Small intestine (tissue), 7 donors: ENCODE results near the gene SCN2A. TPM values are rescaled to one million over a fixed set of nuclear protein-coding genes. Genes with fewer than 3 reads are reported as not detected.

ENCODE experiments used
- DNase-seq, 2 donors: peaks; one replicate each; pipeline versions ENCODE4 v3.0.0 to v3.0.0-alpha.2; 2013
- FAIRE-seq: peaks from 2 replicates; lab custom pipeline; 2012; peaks lifted over from hg19 to GRCh38; lab: Jason Lieb, UNC
- H3K27ac ChIP-seq, 3 donors: one replicate each; pipeline ENCODE4 v1.5.1; 2013; ENCODE audit warnings: low read length in 2 of 3, mild to moderate bottlenecking in 2 of 3, control low read depth in 1 of 3, inconsistent platforms in 1 of 3, low read depth in 1 of 3, moderate library complexity in 1 of 3
- H3K27me3 ChIP-seq, 3 donors: one replicate each; pipeline ENCODE4 v1.6.1; 2013; ENCODE audit warnings: low read length in 3 of 3, inconsistent platforms in 1 of 3; ENCODE audit not compliant: control insufficient read depth in 3 of 3, insufficient read depth in 3 of 3
- H3K36me3 ChIP-seq, 3 donors: one replicate each; pipeline ENCODE4 v1.6.1; 2013; ENCODE audit warnings: low read length in 3 of 3, inconsistent platforms in 1 of 3, low read depth in 1 of 3, mild to moderate bottlenecking in 1 of 3, moderate library complexity in 1 of 3; ENCODE audit not compliant: control insufficient read depth in 3 of 3, insufficient read depth in 2 of 3
- H3K4me1 ChIP-seq, 3 donors: one replicate each; pipeline ENCODE4 v1.6.1; 2013; ENCODE audit warnings: low read length in 2 of 3, inconsistent platforms in 1 of 3, low read depth in 1 of 3, mild to moderate bottlenecking in 1 of 3, moderate library complexity in 1 of 3; ENCODE audit not compliant: control insufficient read depth in 3 of 3, insufficient read depth in 2 of 3
- H3K4me3 ChIP-seq, 3 donors: one replicate each; pipeline ENCODE4 v1.5.1; 2013; ENCODE audit warnings: low read length in 3 of 3, control low read depth in 1 of 3, inconsistent platforms in 1 of 3, low read depth in 1 of 3, mild to moderate bottlenecking in 1 of 3, moderate library complexity in 1 of 3
- H3K9me3 ChIP-seq, 2 donors: one replicate each; pipeline ENCODE4 v1.6.1; 2013; ENCODE audit warnings: low read depth in 1 of 2, low read length in 1 of 2; ENCODE audit not compliant: control insufficient read depth in 2 of 2, insufficient read depth in 1 of 2
- WGBS, 3 donors: extraction: QIAGEN DNeasy Blood & Tissue Kit; methylation state at CpG; one replicate each; pipeline ENCODE4 v1.1.7; 2013; 5-methylcytosine and 5-hydroxymethylcytosine counted together
- polyA plus RNA-seq, 4 donors: library from polyadenylated mRNA; stranded (reverse) in 3 of 4; unstranded in 1 of 4; fragments of 200-250 nt in 3 of 4; fragments of 120-200 nt in 1 of 4; gene quantifications; one replicate each; pipeline versions ENCODE4 v1.2.1 to v1.2.3, GENCODE V29; 2013
- donor health status: healthy with polysubstance abuse.
- donor health status: control.
- donor health status: control.
- donor health status: Bipolar disorder and iron deficiency.
- donor health status: healthy.

SCN2A gene
- polyA plus RNA-seq, 4 donors = 0.25 to 0.54 TPM; not detected in 2

DNA sequence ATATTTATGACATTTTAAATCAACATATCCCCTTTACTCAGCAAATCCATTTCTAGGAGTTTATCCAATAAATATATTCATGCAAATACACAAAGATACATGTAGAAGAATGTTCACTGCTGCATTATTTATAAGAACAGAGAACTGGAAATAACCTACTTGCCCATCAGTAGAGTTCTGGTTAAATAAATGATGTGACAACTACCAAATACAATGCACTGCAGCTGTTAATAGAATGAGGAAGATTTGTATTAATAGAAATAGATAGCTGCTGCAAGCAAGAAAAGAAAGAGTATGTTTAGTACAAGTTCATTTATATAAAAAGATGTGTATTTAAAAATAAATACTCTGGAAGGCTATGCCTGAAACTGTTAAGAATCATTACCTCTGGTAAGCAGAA lies 181.0 kb downstream of the SCN2A start:
- peaks cover 0 to 11% of the 10 kb centered on the region in 2 donors for H3K9me3 ChIP-seq
- no peak overlapping the region for H3K4me3 ChIP-seq
- FAIRE-seq = no peak
- no peaks in the 10 kb centered on the region for H3K27me3 ChIP-seq
- H3K27ac ChIP-seq = no peak overlapping the region
- H3K36me3 ChIP-seq = no peaks in the 10 kb centered on the region
- no peak for DNase-seq
- no peaks in the 10 kb centered on the region for H3K4me1 ChIP-seq

DNA sequence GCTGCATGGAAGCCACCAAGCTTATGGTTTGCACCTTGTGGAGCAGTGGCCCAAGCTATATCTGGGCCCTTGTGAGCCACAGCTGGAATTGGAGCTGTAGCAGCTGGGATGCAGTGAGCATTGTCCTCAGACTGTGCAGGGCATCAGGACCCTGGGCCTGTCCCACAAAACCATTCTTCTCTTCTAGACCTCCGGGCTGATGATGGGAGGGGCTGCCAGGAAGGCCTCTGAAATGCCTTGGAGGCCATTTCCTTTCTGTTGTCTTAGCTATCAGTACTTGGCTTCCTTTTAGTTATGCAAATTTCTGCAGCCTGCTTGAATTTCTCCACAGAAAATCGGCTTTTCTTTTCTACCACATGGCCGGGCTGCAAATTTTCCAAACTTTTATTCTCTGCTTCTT lies 183.9 kb downstream of the SCN2A start:
- H3K4me1 ChIP-seq = no peaks in the 10 kb centered on the region

DNA sequence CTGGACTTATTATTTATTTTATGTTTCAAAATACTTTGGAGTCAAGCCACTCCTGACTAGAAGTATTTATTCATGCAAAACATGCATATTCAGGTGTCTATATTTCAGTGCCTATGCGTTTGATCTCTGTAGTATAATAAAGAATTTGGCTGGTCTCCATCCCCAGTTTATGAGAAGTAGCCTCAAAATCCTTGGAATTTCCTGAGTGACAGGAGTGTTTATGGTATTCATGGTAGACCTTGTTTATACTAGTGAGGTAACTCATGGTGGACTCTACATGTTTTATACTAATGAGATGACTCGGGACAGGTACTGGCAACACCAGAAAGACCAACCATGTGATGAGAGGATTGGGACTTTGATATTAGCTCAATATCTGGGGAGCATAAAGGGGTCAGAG lies 186.3 kb downstream of the SCN2A start:
- no peak for DNase-seq
- no peak for FAIRE-seq
- no peak overlapping the region for H3K27ac ChIP-seq
- H3K9me3 ChIP-seq = peaks cover 0 to 11% of the 10 kb centered on the region in 2 donors
- no peak overlapping the region for H3K4me3 ChIP-seq
- WGBS, 3 donors = 83 to 90% (median 90%) methylated on average over 2 of the region's 2 CpGs
- H3K27me3 ChIP-seq = no peaks in the 10 kb centered on the region
- no peaks in the 10 kb centered on the region for H3K4me1 ChIP-seq
- H3K36me3 ChIP-seq = no peaks in the 10 kb centered on the region

More for the DNA sequence above, 183.9 kb downstream of the SCN2A start:
- Histone ChIP-seq H3K27me3 (no peaks in the 10 kb centered on the region), H3K36me3 (no peaks in the 10 kb centered on the region), H3K27ac (no peak overlapping the region), H3K9me3 (peaks cover 0 to 11% of the 10 kb centered on the region in 2 donors), H3K4me3 (no peak overlapping the region)
- DNase-seq (no peak), FAIRE-seq (no peak)
- 82 to 93% (median 86%) methylated on average over 3 of the region's 3 CpGs for WGBS, 3 donors

DNA sequence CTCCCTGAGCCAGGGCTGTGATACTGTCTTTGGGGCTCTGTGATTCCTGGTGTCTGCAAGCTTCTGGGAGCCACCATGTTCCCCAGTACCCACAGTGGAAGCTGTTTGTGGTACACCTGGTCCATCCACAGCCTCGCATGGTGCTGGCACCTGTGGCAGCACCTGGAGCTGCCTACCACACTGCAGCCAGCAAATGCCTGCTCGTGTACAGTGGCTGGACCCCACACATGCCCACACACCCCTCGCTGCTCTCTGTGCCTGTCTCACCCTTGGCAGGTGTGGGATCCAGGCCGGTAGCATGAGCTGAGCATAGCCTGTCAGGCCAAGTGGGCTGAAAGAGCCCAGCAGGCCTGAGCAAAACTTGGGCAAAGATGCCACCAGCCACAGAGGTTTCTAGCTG lies 188.5 kb downstream of the SCN2A start:
- Histone ChIP-seq H3K9me3 (peaks cover 0 to 8% of the 10 kb centered on the region in 2 donors), H3K27me3 (no peaks in the 10 kb centered on the region), H3K36me3 (no peaks in the 10 kb centered on the region), H3K4me1 (no peaks in the 10 kb centered on the region), H3K27ac (no peak overlapping the region), H3K4me3 (no peak overlapping the region)
- DNase-seq = no peak
- WGBS, 3 donors = 75 to 85% (median 83%) methylated on average over 4 of the region's 4 CpGs
- FAIRE-seq = no peak

DNA sequence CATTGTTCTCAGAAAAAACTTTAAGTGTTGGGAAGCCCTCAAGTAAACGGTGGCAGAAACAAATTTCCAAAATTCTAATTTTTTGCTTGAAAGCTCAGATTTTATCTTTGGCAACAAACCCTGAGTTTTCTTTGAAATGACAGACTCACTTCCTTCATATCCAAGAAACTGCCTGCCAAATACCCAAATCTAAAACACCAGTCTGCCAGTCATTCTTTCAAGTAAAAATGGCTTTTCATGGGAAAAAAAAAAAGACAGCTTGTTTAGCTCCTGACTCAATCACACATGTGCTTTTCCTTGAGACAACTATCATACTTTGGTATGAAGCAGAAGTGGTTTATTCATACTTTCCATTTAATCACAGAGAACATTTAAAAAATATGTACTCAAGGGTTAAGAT lies 189.7 kb downstream of the SCN2A start:
- H3K4me3 ChIP-seq = no peak overlapping the region
- no peaks in the 10 kb centered on the region for H3K36me3 ChIP-seq
- WGBS, 3 donors = 55 to 81% (median 61%) methylated on average over 1 of the region's 1 CpG
- H3K27ac ChIP-seq = no peak overlapping the region
- DNase-seq (no peak), FAIRE-seq (no peak)
- H3K4me1 ChIP-seq = no peaks in the 10 kb centered on the region
- no peaks in the 10 kb centered on the region for H3K27me3 ChIP-seq
- H3K9me3 ChIP-seq = no peaks in the 10 kb centered on the region

DNA sequence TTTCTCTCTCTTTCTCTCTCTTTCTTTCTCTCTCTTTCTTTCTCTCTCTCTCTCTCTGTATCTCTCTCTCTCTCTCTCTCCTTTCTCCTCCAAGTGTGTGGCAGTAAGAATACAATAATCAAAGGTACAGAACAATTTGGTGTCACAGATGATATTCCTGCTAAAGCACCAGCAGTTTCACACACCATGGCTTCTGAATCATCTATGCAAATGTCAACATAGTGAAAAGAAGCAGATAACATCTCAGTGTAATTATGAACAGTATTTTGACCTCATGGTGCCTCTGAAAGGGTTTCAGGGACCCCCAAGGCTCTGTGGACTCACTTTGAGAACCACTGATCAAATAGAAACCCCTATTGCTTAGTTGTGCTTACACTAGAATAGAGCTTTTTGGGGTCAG lies 191.8 kb downstream of the SCN2A start:
- no peak for FAIRE-seq
- H3K27me3 ChIP-seq = no peaks in the 10 kb centered on the region

DNA sequence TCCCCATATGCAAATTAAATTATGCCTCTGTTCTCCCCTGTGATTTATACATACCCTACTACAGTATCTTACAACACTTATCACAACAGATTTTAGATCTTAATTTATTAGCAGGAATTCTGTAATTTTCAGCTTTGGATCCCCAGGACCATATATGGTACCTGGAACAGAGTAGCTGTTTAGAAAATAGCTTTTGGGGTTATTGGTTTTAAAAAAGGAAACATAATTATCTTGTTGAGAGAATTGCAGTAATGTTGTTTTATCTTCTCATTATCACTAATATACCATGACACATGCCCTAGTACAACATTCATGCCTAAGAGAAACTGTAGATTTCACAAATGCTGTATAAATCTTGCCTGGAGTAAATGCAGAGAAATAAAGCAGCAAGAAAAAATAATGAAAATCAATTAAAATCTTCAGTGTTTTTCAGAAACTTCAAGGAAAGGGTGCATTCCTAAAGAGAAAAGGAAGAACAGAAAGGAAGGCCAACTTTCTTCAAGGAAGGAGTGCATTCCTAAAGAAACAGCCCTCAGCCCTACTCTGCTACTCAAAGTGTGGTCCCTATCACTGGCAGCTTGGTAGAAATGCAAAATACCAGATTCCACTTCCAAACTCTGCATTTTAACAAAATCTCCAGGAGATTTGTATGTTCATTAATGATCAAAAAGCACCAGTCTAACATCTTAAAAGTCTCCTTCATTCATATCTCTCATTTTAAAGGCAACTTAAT lies 193.2 kb downstream of the SCN2A start:
- FAIRE-seq (no peak), DNase-seq (no peak)
- Histone ChIP-seq H3K4me1 (no peaks in the 10 kb centered on the region), H3K27me3 (no peaks in the 10 kb centered on the region), H3K4me3 (no peak overlapping the region), H3K36me3 (no peaks in the 10 kb centered on the region), H3K27ac (no peak overlapping the region), H3K9me3 (no peaks in the 10 kb centered on the region)

More for the DNA sequence above, 191.8 kb downstream of the SCN2A start:
- Histone ChIP-seq H3K4me3 (no peak overlapping the region), H3K36me3 (no peaks in the 10 kb centered on the region), H3K27ac (no peak overlapping the region), H3K9me3 (no peaks in the 10 kb centered on the region), H3K4me1 (no peaks in the 10 kb centered on the region)
- no peak for DNase-seq

DNA sequence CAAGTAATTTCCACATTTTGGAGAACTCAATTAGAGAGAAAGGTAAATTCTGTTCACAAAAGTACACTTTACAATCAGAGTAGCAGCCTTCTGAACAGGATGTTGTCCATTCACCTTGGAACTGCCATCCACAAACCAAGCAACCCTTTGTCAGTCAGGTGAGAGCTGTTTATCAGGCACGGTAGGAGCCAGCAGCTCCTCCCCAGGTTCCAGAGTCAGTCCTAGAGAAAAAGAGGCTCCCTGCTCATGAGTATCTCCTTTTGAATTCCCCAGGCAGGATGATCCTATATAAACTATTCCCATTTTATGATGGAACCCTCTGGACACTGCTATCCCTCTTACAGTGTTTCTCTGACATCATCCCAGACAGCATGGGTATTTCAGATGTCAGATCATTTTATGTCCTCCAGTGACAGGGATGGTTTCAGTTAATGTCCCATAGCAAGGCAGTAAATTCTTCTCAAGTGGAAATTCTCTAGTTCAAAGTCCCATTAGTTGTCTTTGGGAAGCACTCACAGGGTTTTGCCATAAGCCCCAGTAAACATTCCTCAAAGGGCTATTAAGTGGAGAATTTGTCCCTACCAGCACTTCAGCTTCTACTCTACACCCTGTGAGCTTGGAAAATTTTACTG lies 195.8 kb downstream of the SCN2A start:
- Histone ChIP-seq H3K9me3 (no peaks in the 10 kb centered on the region), H3K27ac (no peak overlapping the region), H3K4me3 (no peak overlapping the region), H3K4me1 (no peaks in the 10 kb centered on the region), H3K27me3 (no peaks in the 10 kb centered on the region), H3K36me3 (no peaks in the 10 kb centered on the region)
- DNase-seq (peak in 1 of 2 donors; percentile 24), FAIRE-seq (no peak)
- 58 to 70% (median 63%) methylated on average over 1 of the region's 1 CpG for WGBS, 3 donors
